CD4-positive, alpha-beta T cell treated with Interleukin-10 for 1 hour (primary cell): ENCODE measurements around the gene ZNF552.

Experiments used
- DNase-seq: peaks from one replicate; pipeline ENCODE4 v3.0.0-alpha.2; 2020

ZNF552 gene

DNA sequence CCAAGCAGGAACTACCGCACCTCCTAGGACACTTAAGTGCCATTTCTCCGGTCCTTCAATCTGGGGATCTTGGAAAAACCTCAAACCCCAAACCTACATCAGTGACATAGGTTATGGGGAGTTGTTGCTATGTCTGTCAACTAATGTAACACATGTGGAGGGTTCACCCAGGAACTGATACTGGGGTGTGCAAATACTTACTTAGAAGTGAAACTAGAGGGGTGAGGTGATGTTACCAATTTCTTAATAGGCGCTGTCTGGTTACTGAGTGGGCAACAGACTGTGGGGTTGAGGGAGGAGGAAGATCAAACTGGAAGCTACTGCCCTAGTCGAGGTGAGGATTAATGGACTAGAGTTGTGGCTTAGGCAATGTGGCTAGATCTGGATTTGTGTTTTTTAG, 43.3 kb downstream of the ZNF552 start:
- no peak for DNase-seq

DNA sequence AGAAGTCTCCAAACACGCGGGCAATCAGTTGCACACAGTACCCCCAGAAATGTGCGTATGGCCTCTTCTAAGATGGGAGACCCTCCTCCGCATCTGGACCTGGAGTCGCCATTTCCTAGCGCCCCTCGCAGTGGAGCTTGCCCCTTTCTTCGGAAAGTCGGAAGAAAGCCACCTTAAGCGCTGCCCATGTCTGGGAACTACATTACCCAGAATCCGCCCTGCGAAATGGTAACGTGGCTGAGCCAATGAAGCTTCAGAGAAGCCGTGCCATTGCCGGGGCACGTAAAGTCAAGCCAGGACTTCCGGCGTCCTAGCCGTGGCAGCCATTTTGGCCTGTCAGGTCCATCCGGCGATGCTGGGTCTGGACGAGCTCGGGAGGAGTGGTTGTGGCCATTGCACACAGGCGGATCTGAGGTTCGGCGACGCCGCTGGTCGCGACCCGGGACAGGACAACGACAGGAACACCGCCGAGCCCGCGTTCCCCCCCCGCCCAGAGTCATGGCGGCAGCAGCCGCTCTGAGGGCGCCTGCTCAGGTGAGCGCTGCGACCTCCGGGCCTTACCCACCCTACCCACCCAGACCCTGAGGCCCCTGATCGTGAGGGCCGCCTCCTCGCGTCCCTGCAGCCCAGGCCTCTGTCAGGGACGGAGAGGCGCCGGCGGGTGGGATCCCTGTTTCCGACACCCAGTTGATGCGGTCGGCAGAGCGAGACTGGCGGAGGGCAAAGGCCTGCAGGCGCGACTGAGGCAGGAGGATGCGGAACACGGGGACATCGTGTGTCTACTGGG, 45.2 kb downstream of the ZNF552 start, which contains the start of gene ZNF586:
Gene ZNF586, plus strand, starts transcription at position 332 of the 787 bp plus-strand sequence. Its CDS starts 167 bp downstream, at position 499.
- DNase-seq: peak; percentile 91

DNA sequence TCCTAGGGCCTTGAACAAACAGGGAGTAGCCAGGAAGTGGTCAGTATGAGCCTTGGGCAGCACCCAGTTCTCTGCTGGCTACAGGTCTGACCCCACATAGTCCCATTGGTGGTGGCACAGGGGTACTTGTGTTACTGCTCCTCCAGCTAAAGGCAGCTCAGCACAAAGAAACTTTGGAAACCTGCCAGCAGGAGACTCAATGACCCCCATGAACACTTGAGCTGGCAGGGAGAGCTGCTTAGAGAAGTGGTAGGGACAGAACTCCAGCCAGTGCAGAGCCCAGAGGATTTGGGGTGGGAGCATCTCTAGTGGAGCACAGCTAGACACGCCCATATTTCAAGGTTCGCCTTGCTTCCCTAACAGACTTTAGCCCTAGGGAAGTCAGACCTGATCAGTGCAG, 55.6 kb downstream of the ZNF552 start:
- no peak for DNase-seq

DNA sequence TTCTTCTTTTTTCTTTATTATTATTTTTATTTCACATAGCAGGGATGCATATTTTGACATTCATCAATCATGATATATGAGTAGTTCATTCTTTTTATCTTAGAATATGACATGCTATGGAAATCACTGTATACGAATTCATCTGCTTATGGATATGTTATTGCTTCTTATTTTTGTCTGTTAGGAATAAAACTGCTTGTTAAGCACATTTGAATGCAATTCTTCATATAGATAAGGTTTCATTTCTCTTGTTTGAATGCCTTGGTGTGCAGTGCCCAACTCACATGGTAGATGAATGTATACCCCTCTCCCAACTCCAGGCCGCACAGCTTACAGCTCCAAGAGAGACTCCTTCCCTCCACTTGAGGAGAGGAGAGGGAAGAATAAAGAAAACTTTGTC, 56.8 kb downstream of the ZNF552 start:
- DNase-seq: no peak
